Uterus (tissue), 2 donors: ENCODE data around the gene ACSF2.

Experiments
- POLR2A ChIP-seq, 2 donors: fragments of 450-650 bp; IDR thresholded peaks; one replicate each; pipeline ENCODE4 v1.6.1; 2016; ENCODE audit warnings: antibody characterized with exemption in 2 of 2, mild to moderate bottlenecking in 1 of 2, moderate library complexity in 1 of 2
- TF ChIP-seq, protein P1 (sequence below), 4 experiments: fragments of 200-600 bp in 2 of 4; fragments of 450-650 bp in 2 of 4; sonication (generic) in 2 of 4; IDR thresholded peaks; one replicate each; pipeline ENCODE4 v1.5.1; 2016 to 2019; ENCODE audit warnings: antibody characterized with exemption in 4 of 4, mild to moderate bottlenecking in 2 of 4, moderate library complexity in 1 of 4

DNA sequence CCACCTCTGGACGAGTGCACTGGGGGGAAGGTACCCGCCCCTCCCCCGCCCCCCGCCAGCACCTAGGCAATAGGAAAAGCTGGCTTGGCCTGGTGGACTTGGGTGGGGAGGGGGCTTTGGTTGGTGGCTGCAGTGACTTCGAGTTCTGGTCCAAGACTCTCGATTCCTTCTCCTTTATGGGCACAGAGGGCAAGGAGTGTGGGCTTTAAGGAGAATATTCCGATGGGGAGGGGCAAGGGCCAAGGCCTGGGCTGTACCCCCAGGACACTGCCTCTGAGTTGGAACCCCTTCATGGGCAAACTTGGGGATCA lies 409 bp downstream of the ACSF2 start:
- TF ChIP-seq, protein P1, sequence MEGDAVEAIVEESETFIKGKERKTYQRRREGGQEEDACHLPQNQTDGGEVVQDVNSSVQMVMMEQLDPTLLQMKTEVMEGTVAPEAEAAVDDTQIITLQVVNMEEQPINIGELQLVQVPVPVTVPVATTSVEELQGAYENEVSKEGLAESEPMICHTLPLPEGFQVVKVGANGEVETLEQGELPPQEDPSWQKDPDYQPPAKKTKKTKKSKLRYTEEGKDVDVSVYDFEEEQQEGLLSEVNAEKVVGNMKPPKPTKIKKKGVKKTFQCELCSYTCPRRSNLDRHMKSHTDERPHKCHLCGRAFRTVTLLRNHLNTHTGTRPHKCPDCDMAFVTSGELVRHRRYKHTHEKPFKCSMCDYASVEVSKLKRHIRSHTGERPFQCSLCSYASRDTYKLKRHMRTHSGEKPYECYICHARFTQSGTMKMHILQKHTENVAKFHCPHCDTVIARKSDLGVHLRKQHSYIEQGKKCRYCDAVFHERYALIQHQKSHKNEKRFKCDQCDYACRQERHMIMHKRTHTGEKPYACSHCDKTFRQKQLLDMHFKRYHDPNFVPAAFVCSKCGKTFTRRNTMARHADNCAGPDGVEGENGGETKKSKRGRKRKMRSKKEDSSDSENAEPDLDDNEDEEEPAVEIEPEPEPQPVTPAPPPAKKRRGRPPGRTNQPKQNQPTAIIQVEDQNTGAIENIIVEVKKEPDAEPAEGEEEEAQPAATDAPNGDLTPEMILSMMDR (IDR thresholded peaks at IDR 0.05), result no peak
- no peak for TF ChIP-seq POLR2A (IDR thresholded peaks at IDR 0.05)
